AG10803 (cell line): Measurements from ENCODE around the gene KIAA1755.

ENCODE experiments used
- DNase-seq: peaks from one replicate; pipeline ENCODE4 v3.0.0; 2010; ENCODE audit warnings: low read depth
- H3K4me3 ChIP-seq: 2 replicates; pipeline ENCODE4 v1.5.1; 2011; ENCODE audit warnings: mild to moderate bottlenecking, low read length, control low read depth
- TF ChIP-seq, protein P1 (sequence below): conservative IDR thresholded peaks from 2 replicates; pipeline ENCODE4 v1.5.1; 2011; ENCODE audit warnings: mild to moderate bottlenecking, low read length, control low read depth, inconsistent platforms

Gene KIAA1755

DNA sequence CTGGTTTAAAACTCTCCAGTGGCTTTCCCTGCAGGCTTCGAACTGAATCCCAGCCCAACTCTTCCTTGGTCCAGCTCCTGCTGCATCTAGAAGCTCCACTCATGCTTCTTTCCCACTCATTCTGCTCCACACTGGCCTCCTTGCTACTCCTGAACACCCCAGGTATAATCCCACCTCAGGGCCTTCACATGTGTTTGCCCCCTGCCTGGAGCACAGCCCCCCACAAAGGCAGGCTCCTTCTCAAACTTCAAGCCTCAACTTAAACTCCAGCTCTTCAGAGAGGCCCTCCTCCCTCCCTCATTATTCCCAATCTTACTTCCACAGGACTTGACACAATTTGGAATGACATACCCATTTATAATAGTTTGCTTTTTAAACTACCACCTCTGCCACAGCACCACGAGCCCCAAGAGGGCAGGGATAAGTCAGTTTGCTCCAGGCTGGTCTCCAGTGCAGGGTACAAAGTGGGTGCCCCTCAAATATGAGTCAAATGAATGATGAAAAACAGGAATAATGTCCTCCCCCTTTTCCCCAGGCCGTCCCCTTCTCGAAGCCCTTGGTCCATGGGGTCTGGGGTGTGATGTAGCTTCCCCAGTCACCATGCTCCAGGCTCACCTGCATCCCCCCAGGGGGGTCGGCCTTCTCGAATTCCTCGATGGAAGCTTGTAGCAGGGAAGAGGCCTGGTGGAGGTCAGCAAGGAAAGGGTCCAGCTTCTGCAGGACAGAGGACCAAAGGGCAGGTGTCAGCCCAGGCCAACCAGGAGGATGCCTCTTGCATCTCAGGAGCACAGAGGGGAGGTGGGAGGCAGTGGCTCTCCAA is 37.4 kb downstream of the KIAA1755 start:
- no peak for DNase-seq
- TF ChIP-seq, protein P1, sequence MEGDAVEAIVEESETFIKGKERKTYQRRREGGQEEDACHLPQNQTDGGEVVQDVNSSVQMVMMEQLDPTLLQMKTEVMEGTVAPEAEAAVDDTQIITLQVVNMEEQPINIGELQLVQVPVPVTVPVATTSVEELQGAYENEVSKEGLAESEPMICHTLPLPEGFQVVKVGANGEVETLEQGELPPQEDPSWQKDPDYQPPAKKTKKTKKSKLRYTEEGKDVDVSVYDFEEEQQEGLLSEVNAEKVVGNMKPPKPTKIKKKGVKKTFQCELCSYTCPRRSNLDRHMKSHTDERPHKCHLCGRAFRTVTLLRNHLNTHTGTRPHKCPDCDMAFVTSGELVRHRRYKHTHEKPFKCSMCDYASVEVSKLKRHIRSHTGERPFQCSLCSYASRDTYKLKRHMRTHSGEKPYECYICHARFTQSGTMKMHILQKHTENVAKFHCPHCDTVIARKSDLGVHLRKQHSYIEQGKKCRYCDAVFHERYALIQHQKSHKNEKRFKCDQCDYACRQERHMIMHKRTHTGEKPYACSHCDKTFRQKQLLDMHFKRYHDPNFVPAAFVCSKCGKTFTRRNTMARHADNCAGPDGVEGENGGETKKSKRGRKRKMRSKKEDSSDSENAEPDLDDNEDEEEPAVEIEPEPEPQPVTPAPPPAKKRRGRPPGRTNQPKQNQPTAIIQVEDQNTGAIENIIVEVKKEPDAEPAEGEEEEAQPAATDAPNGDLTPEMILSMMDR = no peak
- no peak overlapping the region for H3K4me3 ChIP-seq

DNA sequence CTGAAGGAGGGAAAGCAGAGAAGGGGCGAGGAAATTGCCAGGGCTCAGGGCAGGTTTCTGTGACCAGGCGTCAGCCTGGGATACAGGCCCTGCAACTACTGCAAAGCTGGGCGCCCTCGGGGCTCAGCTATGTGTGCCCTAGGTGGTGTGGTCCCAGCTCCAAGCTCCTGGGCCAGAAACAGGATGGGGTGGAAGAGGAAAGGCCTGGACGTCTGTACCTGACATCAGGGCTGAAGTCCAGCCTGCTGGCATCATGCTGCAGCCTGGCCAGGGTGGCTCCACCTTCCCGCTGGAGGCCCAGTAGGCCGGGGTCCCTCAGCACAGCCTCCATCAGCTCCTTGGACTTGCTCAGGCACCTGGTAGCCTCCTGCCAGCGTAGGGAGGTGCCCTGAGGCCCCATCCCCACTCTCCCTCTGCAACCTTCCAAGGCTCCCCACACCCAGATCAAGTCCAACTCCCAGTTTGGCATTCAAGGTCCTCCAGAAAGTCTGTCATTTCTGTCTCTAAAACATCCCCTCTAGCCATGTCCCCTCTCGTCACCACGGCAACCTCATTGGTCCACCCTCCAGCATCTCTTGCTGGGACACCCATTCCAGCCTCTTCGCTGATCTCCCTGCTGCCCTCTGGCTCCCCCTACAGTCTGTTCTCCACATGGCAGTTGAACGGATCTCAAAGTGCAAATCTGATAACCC is 38.2 kb downstream of the KIAA1755 start:
- TF ChIP-seq, protein P1 = peak; percentile 99
- peak; percentile 42 for DNase-seq
- no peak overlapping the region for H3K4me3 ChIP-seq

DNA sequence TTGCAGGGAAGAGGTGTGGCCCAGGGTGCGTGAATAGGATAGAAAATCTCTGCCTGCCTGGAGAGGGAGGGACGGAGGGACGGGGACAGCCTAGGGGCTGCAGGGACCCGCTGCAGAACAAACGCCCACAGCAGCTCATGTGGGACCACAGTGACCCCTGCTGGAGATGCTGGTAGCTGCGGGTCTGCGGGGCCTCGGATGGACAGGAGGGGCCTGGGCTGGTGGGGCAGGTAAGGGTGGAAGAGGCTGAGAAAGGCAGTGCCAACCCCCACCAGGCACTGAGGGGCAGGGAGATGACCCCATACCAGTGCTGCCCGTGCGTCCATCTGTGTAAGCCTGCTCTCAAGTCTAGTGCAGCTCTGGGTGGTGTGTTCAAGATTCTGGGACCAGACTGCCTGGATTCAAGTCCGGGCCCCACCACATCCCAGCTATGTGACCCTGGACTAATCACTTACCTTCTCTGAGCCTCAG is 39.4 kb downstream of the KIAA1755 start:
- DNase-seq = peak; percentile 27
- no peak overlapping the region; the same call in 1 of the 2 replicates for H3K4me3 ChIP-seq
- TF ChIP-seq, protein P1 = peak; percentile 86

DNA sequence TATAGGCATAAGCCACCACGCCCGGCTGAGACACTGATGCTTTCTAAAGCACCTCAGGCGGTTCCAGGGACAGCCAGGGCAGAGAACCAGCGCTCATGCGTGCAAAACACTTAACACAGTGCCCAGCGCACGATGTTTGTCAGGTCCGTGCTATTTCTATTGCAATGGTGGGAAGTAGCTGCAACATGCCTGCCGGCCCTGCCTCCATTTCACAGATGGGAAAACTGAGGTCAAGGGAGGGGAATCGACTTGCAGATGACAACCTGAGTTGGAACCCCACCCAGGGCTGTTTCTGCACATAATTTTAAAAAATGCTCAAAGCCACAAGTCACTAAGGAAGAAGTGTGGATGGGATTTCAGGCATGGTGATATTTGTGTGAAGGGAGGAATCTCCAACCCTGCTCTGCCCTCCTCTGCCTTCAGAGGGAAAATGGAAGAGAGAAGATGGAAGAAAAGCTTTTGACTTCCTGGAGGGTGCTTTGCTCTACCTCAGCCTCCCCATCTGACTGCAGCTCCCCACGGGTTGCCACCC is 39.9 kb downstream of the KIAA1755 start:
- TF ChIP-seq, protein P1 = no peak
- no peak for DNase-seq
- no peak overlapping the region; the same call in 1 of the 2 replicates for H3K4me3 ChIP-seq

DNA sequence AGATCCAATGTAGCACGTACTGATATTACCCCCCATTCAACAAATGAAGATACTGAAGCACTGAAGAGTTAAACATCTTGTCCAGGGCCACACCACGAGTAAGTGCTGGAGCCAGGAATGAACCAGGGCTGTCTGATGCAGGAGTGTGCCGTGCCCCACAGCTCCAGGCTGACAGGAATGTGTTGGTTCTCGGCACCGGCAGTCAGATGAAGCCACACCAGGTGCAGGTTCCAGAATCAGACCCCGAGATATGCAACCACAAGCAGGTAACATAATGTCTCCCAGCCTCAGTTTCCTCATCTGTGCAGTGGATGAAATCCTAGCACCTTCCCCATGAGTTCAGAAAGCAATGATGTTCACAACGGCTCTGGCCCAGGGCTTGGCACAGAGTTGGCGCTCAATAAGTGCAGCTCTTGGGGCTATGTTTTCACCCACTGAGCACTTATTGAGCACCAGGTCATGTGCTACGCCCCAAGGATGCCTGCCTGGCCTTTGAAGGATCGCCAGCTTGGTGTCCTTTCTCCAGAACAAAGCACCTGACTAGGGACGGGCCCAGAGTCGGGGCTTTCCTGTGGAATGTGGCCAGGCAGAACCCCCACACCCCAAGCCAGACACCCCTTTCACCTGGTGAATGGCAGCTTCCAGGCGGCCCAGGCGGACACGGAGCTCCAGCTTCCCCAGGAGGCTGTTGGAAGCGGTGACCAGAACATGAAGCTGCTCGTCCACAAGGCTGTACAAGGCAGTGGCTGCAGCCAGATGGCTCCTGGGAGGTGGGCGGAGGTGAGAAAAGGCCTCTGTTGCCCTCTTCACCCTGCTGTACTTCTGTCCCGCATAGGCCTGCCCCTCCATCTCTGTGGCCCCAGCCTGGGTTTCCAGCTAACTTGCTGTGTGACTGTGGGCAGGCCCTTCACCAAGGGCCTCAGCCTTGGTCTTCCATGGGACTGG is 41.3 kb downstream of the KIAA1755 start:
- TF ChIP-seq, protein P1 = no peak
- no peak for DNase-seq
- no peak overlapping the region for H3K4me3 ChIP-seq

DNA sequence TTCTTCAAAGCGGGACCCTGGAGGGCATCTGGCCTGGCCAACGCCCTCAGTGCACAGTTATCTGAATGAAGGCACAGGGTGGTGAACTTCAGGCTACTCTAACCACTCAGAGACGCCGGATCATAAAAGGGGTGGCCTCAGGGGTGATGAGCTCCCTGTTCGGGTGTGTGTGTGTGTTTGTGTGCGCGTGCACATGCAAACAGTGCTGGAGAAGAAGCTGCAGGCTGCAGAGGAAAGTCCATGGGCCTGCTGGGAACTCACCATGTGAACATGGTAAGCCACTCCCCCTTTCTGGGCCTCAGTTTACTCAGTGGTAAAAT is 42.0 kb downstream of the KIAA1755 start:
- H3K4me3 ChIP-seq = no peak overlapping the region
- no peak for DNase-seq
- TF ChIP-seq, protein P1 = no peak
